Mesendoderm (in vitro differentiated cells): ENCODE data around the gene FAM185A. TPM values are rescaled to one million over a fixed set of nuclear protein-coding genes. Genes with fewer than 3 reads are reported as not detected.
"Not testable (repeated sequence)": the region's sequence is repeated elsewhere in the genome, so short reads cannot be mapped to it uniquely, and the experiment has no call there.

Experiments
- DNase-seq: peaks from one replicate; pipeline ENCODE4 v3.0.0; 2013
- H2AK5ac ChIP-seq: 2 replicates; pipeline ENCODE4 v1.6.1; 2013; ENCODE audit warnings: low read length, inconsistent platforms
- H2BK120ac ChIP-seq: 2 replicates; pipeline ENCODE4 v1.6.1; 2013; ENCODE audit warnings: low read depth, mild to moderate bottlenecking, low read length, moderate library complexity, mixed read lengths
- H2BK15ac ChIP-seq: replicated peaks from 2 replicates; pipeline ENCODE4 v1.6.1; 2013; ENCODE audit warnings: low read depth, mild to moderate bottlenecking, moderate library complexity
- H2BK5ac ChIP-seq: 2 replicates; pipeline ENCODE4 v1.6.1; 2013; ENCODE audit warnings: low read length, inconsistent platforms
- H3K18ac ChIP-seq: 2 replicates; pipeline ENCODE4 v1.6.1; 2013; ENCODE audit warnings: mild to moderate bottlenecking, low read length, mixed read lengths
- H3K23ac ChIP-seq: one replicate; pipeline ENCODE4 v1.6.1; 2013; ENCODE audit warnings: low read length
- H3K27ac ChIP-seq: 2 replicates; pipeline ENCODE4 v1.5.1; 2013; ENCODE audit warnings: low read depth, mild to moderate bottlenecking, inconsistent platforms, low read length, moderate library complexity
- H3K27me3 ChIP-seq: 2 replicates; pipeline ENCODE4 v1.6.1; 2013; ENCODE audit warnings: low read length, control low read depth, mild to moderate bottlenecking, inconsistent platforms; ENCODE audit not compliant: insufficient read depth, poor library complexity
- H3K36me3 ChIP-seq: 2 replicates; pipeline ENCODE4 v1.6.1; 2013; ENCODE audit warnings: low read length, inconsistent platforms; ENCODE audit not compliant: control insufficient read depth, insufficient read depth
- H3K4ac ChIP-seq: one replicate; pipeline ENCODE4 v1.6.1; 2013; ENCODE audit warnings: low read depth, mild to moderate bottlenecking, low read length, moderate library complexity
- H3K4me1 ChIP-seq: 2 replicates; pipeline ENCODE4 v1.6.1; 2013; ENCODE audit warnings: low read depth, low read length, inconsistent platforms; ENCODE audit not compliant: control insufficient read depth
- H3K4me2 ChIP-seq: 2 replicates; pipeline ENCODE4 v1.6.1; 2013; ENCODE audit warnings: low read length
- H3K4me3 ChIP-seq: 2 replicates; pipeline ENCODE4 v1.5.1; 2013; ENCODE audit warnings: mild to moderate bottlenecking, low read length
- H3K56ac ChIP-seq: one replicate; pipeline ENCODE4 v1.6.1; 2013; ENCODE audit warnings: low read length
- H3K79me1 ChIP-seq: 2 replicates; pipeline ENCODE4 v1.6.1; 2013; ENCODE audit warnings: low read length, inconsistent platforms
- H3K79me2 ChIP-seq: 2 replicates; pipeline ENCODE4 v1.6.1; 2013; ENCODE audit warnings: mild to moderate bottlenecking, low read length; ENCODE audit not compliant: control insufficient read depth, insufficient read depth
- H3K9ac ChIP-seq: 2 replicates; pipeline ENCODE4 v1.6.1; 2013; ENCODE audit warnings: low read length, inconsistent platforms
- H4K5ac ChIP-seq: one replicate; pipeline ENCODE4 v1.6.1; 2013; ENCODE audit warnings: low read length
- H4K8ac ChIP-seq: one replicate; pipeline ENCODE4 v1.6.1; 2013; ENCODE audit warnings: low read depth, mild to moderate bottlenecking, control low read depth, low read length, moderate library complexity
- WGBS: extraction: QIAGEN DNeasy Blood & Tissue Kit; methylation state at CpG from one replicate; pipeline ENCODE4 v1.1.7; 2013; ENCODE audit warnings: low lambda C conversion rate, missing lambda C conversion rate; ENCODE audit not compliant: insufficient coverage; ENCODE audit errors: extremely low coverage; 5-methylcytosine and 5-hydroxymethylcytosine counted together
- polyA plus RNA-seq, 2 experiments: library from polyadenylated mRNA; stranded (reverse); fragments of 200-250 nt; gene quantifications; one replicate each; pipeline ENCODE4 v1.2.3, GENCODE V29; 2013

Gene FAM185A
- 3.3 TPM for polyA plus RNA-seq (2013, experiment 1 of 2)
- polyA plus RNA-seq (2013, experiment 2 of 2), result 3.5 TPM

GRCh38 chr7:102748605-102749444 is at the start of gene FAM185A:
FAM185A (plus strand) TSS chr7:102748999; CDS start chr7:102749208, 209 bp downstream.
- not testable (repeated sequence) for H3K4ac ChIP-seq
- WGBS, result no CpG with 5 or more reads among the region's 47 CpGs
- H4K8ac ChIP-seq, result peak within 1 kb of the TSS; percentile 13

GRCh38 chr7:102713011-102713690 is 35.6 kb upstream of the FAM185A start:
- H3K56ac ChIP-seq, H2AK5ac ChIP-seq, DNase-seq, H2BK15ac ChIP-seq, H3K79me2 ChIP-seq, H4K5ac ChIP-seq, H3K27me3 ChIP-seq, H3K27ac ChIP-seq, H4K8ac ChIP-seq, H3K4ac ChIP-seq, H3K9ac ChIP-seq, H2BK120ac ChIP-seq, H2BK5ac ChIP-seq, H3K36me3 ChIP-seq, H3K4me3 ChIP-seq, H3K23ac ChIP-seq, H3K4me2 ChIP-seq, H3K4me1 ChIP-seq, H3K79me1 ChIP-seq, H3K18ac ChIP-seq: not testable (repeated sequence)
- no CpG with 5 or more reads among the region's 5 CpGs for WGBS

More at GRCh38 chr7:102748605-102749444, at the start of gene FAM185A:
- not testable (repeated sequence) for H4K5ac ChIP-seq, H2AK5ac ChIP-seq, H2BK15ac ChIP-seq, H3K4me1 ChIP-seq, H3K79me1 ChIP-seq, H3K27me3 ChIP-seq, H3K79me2 ChIP-seq, H3K23ac ChIP-seq, H3K18ac ChIP-seq, H2BK5ac ChIP-seq, H2BK120ac ChIP-seq, H3K36me3 ChIP-seq
- peak; percentile 100 for DNase-seq
- peak within 1 kb of the TSS; percentile 82 for H3K56ac ChIP-seq
- H3K4me2 ChIP-seq, result peak within 1 kb of the TSS; percentile 25
- peak within 1 kb of the TSS; percentile 36 for H3K27ac ChIP-seq
- peak within 1 kb of the TSS; percentile 54 for H3K4me3 ChIP-seq
- peak within 1 kb of the TSS; percentile 80 for H3K9ac ChIP-seq

GRCh38 chr7:102713691-102714080 is 35.1 kb upstream of the FAM185A start:
- DNase-seq, H3K9ac ChIP-seq, H2BK120ac ChIP-seq, H2BK5ac ChIP-seq, H3K79me1 ChIP-seq, H3K27ac ChIP-seq, H4K8ac ChIP-seq, H3K36me3 ChIP-seq, H3K79me2 ChIP-seq, H3K4me3 ChIP-seq, H3K27me3 ChIP-seq, H2BK15ac ChIP-seq, H3K4me2 ChIP-seq, H4K5ac ChIP-seq, H3K4ac ChIP-seq, H3K4me1 ChIP-seq, H3K23ac ChIP-seq, H3K18ac ChIP-seq, H3K56ac ChIP-seq, H2AK5ac ChIP-seq: not testable (repeated sequence)
- no CpG with 5 or more reads among the region's 1 CpG for WGBS

GRCh38 chr7:102714774-102715522 is 33.9 kb upstream of the FAM185A start:
- WGBS, result no CpG with 5 or more reads among the region's 6 CpGs
- not testable (repeated sequence) for H4K8ac ChIP-seq, H3K79me2 ChIP-seq, H3K56ac ChIP-seq, H3K4me3 ChIP-seq, H2AK5ac ChIP-seq, H2BK120ac ChIP-seq, DNase-seq, H2BK15ac ChIP-seq, H3K4me2 ChIP-seq, H4K5ac ChIP-seq, H3K4ac ChIP-seq, H3K36me3 ChIP-seq, H3K23ac ChIP-seq, H3K27me3 ChIP-seq, H2BK5ac ChIP-seq, H3K18ac ChIP-seq, H3K9ac ChIP-seq, H3K27ac ChIP-seq, H3K4me1 ChIP-seq, H3K79me1 ChIP-seq

GRCh38 chr7:102715718-102716117 is 33.1 kb upstream of the FAM185A start:
- H3K4me2 ChIP-seq, H4K8ac ChIP-seq, H2BK120ac ChIP-seq, H2BK5ac ChIP-seq, H3K23ac ChIP-seq, H3K27ac ChIP-seq, H3K4me3 ChIP-seq, H4K5ac ChIP-seq, H3K79me2 ChIP-seq, H2BK15ac ChIP-seq, H3K56ac ChIP-seq, H3K79me1 ChIP-seq, H3K27me3 ChIP-seq, H3K4ac ChIP-seq, H3K4me1 ChIP-seq, H3K36me3 ChIP-seq, H3K9ac ChIP-seq, H2AK5ac ChIP-seq, H3K18ac ChIP-seq: not testable (repeated sequence)
- DNase-seq, result peak; percentile 3
- WGBS, result no CpG with 5 or more reads among the region's 3 CpGs
